ENCODE measurements around the gene CHRNA3. TPM values are rescaled to one million over a fixed set of nuclear protein-coding genes. Genes with fewer than 3 reads are reported as not detected.

Gene CHRNA3
- polyA plus RNA-seq, 1 of the 3 experiments (the other 2 are of a cell fraction): 2.3 TPM

GRCh38 chr15:78598348-78598747, 22.4 kb downstream of the CHRNA3 start:
- POLR2A ChIA-PET: no interaction called here
- H2AFZ ChIP-seq (ENCODE audit: low read depth): no peak overlapping the region
- H3K9me3 ChIP-seq: no peaks in the 10 kb centered on the region
- H4K20me1 ChIP-seq (ENCODE audit: insufficient read depth): no peaks in the 10 kb centered on the region
- H3K4me1 ChIP-seq (ENCODE audit: control insufficient read depth in 1 of 2, insufficient read depth in 2 of 2, low read depth in 1 of 2, low read length in 1 of 2): peaks cover 0 to 9% of the 10 kb centered on the region in 2 experiments; a peak in 1 of 4 replicates
- H3K9ac ChIP-seq: no peak overlapping the region
- CTCF ChIA-PET: interaction anchor here (3.6 kb wide), 1 partner anchor 111 kb away, joined by 13 read pairs; no protein-coding TSS in a partner anchor
- no peak for DNase-seq
- no peaks in the 10 kb centered on the region for H3K79me2 ChIP-seq (ENCODE audit: insufficient read depth)
- H3K4me3 ChIP-seq (ENCODE audit: low read depth in 2 of 2, low read length in 1 of 2): no peak overlapping the region
- H3K36me3 ChIP-seq (replicated peaks in 1 of 2; ENCODE audit: control insufficient read depth in 1 of 2, insufficient read depth in 2 of 2, low read length in 1 of 2): peaks cover 0 to 7% of the 10 kb centered on the region in 2 experiments
- no peak for TF ChIP-seq TEAD4 (IDR thresholded peaks at IDR 0.05; ENCODE audit: borderline replicate concordance, insufficient read depth)
- TF ChIP-seq RCOR1 (IDR thresholded peaks at IDR 0.05; ENCODE audit: low read length): no peak
- TF ChIP-seq GATA2 (CRISPR knock-in tag; IDR thresholded peaks at IDR 0.05): no peak
- no peak for TF ChIP-seq TAF1 (IDR thresholded peaks at IDR 0.05; ENCODE audit: borderline replicate concordance, low read depth, low read length)
- no peak for TF ChIP-seq POLR2AphosphoS5 (IDR thresholded peaks at IDR 0.05; ENCODE audit: low read depth, low read length)
- TF ChIP-seq MXI1 (IDR thresholded peaks at IDR 0.05; ENCODE audit: low read depth, low read length): no peak
- no peak for TF ChIP-seq RFX5 (IDR thresholded peaks at IDR 0.05; ENCODE audit: low read length)
- TF ChIP-seq EP300 (IDR thresholded peaks at IDR 0.05; ENCODE audit: borderline replicate concordance in 1 of 2, low read depth in 1 of 2, low read length in 1 of 2): no peak
- TF ChIP-seq MEF2A (IDR thresholded peaks at IDR 0.05; ENCODE audit: borderline replicate concordance, low read depth): no peak
- no peak for TF ChIP-seq CTCF (IDR thresholded peaks at IDR 0.05)
- TF ChIP-seq USF1 (IDR thresholded peaks at IDR 0.05; ENCODE audit: borderline replicate concordance, low read depth): no peak
- TF ChIP-seq ZBTB33 (IDR thresholded peaks at IDR 0.05; ENCODE audit: borderline replicate concordance, low read depth): no peak
- no peak for TF ChIP-seq NFIC (IDR thresholded peaks at IDR 0.05; ENCODE audit: borderline replicate concordance)
- H3K9me2 ChIP-seq: no peaks in the 10 kb centered on the region
- H3F3A ChIP-seq (replicated peaks; ENCODE audit: insufficient read depth): no peaks in the 10 kb centered on the region
- H3K27ac ChIP-seq (ENCODE audit: low read depth in 2 of 2, low read length in 1 of 2): no peak overlapping the region
- no peaks in the 10 kb centered on the region for H3K27me3 ChIP-seq (ENCODE audit: insufficient read depth)
- H3K4me2 ChIP-seq: no peak overlapping the region
- 92% methylated on average over 3 of the region's 3 CpGs for WGBS (ENCODE audit: low lambda C conversion rate)

- Histone ChIP-seq H3K9me2 (no peaks in the 10 kb centered on the region), H3K79me2 (ENCODE audit: insufficient read depth) (no peaks in the 10 kb centered on the region), H3F3A (replicated peaks; ENCODE audit: insufficient read depth) (no peaks in the 10 kb centered on the region), H3K27me3 (ENCODE audit: insufficient read depth) (no peaks in the 10 kb centered on the region), H3K9me3 (no peaks in the 10 kb centered on the region), H3K27ac (ENCODE audit: low read depth in 2 of 2, low read length in 1 of 2) (no peak overlapping the region), H3K4me3 (ENCODE audit: low read depth in 2 of 2, low read length in 1 of 2) (no peak overlapping the region), H3K4me1 (ENCODE audit: control insufficient read depth in 1 of 2, insufficient read depth in 2 of 2, low read depth in 1 of 2, low read length in 1 of 2) (peaks cover 0 to 9% of the 10 kb centered on the region in 2 experiments; a peak in 1 of 4 replicates), H3K9ac (no peak overlapping the region), H4K20me1 (ENCODE audit: insufficient read depth) (no peaks in the 10 kb centered on the region), H3K4me2 (no peak overlapping the region), H2AFZ (ENCODE audit: low read depth) (no peak overlapping the region), H3K36me3 (replicated peaks in 1 of 2; ENCODE audit: control insufficient read depth in 1 of 2, insufficient read depth in 2 of 2, low read length in 1 of 2) (peaks cover 0 to 13% of the 10 kb centered on the region in 2 experiments)
- POLR2A ChIA-PET: no interaction called here
- DNase-seq: no peak
- CTCF ChIA-PET: interaction anchor here (3.6 kb wide), 1 partner anchor 112 kb away, joined by 13 read pairs; no protein-coding TSS in a partner anchor
- WGBS (ENCODE audit: low lambda C conversion rate): 96% methylated on average over 1 of the region's 1 CpG
- no peak for TF ChIP-seq FOXM1 (IDR thresholded peaks at IDR 0.05; ENCODE audit: low read depth)
- no peak for TF ChIP-seq IRF3 (IDR thresholded peaks at IDR 0.05; ENCODE audit: low read depth, low read length)
- no peak for TF ChIP-seq TCF12 (IDR thresholded peaks at IDR 0.05)
- TF ChIP-seq CTCF (IDR thresholded peaks at IDR 0.05): no peak
- TF ChIP-seq RFX5 (IDR thresholded peaks at IDR 0.05; ENCODE audit: low read length): no peak
- no peak for TF ChIP-seq USF1 (IDR thresholded peaks at IDR 0.05; ENCODE audit: borderline replicate concordance, low read depth)
- no peak for TF ChIP-seq MXI1 (IDR thresholded peaks at IDR 0.05; ENCODE audit: low read depth, low read length)
- TF ChIP-seq EZH2phosphoT487 (IDR thresholded peaks at IDR 0.05; ENCODE audit: borderline replicate concordance, low read depth): no peak
- no peak for TF ChIP-seq TEAD4 (IDR thresholded peaks at IDR 0.05; ENCODE audit: borderline replicate concordance, insufficient read depth)
- no peak for TF ChIP-seq RXRA (IDR thresholded peaks at IDR 0.05; ENCODE audit: borderline replicate concordance, low read depth)
These were observed 23.2 kb downstream of the CHRNA3 start for GRCh38 chr15:78597583-78597982.
